Duodenal mucosa (tissue), 2 donors: Measurements from ENCODE around the gene ALG8.
"Not testable (repeated sequence)": the region's sequence is repeated elsewhere in the genome, so short reads cannot be mapped to it uniquely, and the experiment has no call there.

Source experiments
- H3K27ac ChIP-seq: one replicate; pipeline ENCODE4 v1.7.0; 2013; ENCODE audit warnings: low read depth, low read length
- H3K27me3 ChIP-seq, 2 donors: one replicate each; pipeline ENCODE4 v1.7.0; 2013; ENCODE audit warnings: low read length in 2 of 2, control low read depth in 1 of 2; ENCODE audit not compliant: insufficient read depth in 2 of 2, control insufficient read depth in 1 of 2
- H3K36me3 ChIP-seq, 2 donors: one replicate each; pipeline ENCODE4 v1.7.0; 2013; ENCODE audit warnings: low read length in 2 of 2, control low read depth in 1 of 2; ENCODE audit not compliant: insufficient read depth in 2 of 2, control insufficient read depth in 1 of 2
- H3K4me1 ChIP-seq, 2 donors: one replicate each; pipeline ENCODE4 v1.7.0; 2013; ENCODE audit warnings: low read length in 2 of 2, control low read depth in 1 of 2; ENCODE audit not compliant: insufficient read depth in 2 of 2, control insufficient read depth in 1 of 2
- H3K4me3 ChIP-seq, 2 donors: one replicate each; pipeline ENCODE4 v1.7.0; 2013; ENCODE audit warnings: low read length in 2 of 2, low read depth in 1 of 2
- H3K9ac ChIP-seq, 2 donors: one replicate each; pipeline ENCODE4 v1.7.0; 2013; ENCODE audit warnings: low read length in 2 of 2, low read depth in 1 of 2
- H3K9me3 ChIP-seq, 2 donors: one replicate each; pipeline ENCODE4 v1.7.0; 2013; ENCODE audit warnings: low read length in 2 of 2, control low read depth in 1 of 2; ENCODE audit not compliant: control insufficient read depth in 1 of 2

The ALG8 gene

GRCh38 chr11:78109081-78110015 is 30.1 kb downstream of the ALG8 start:
- Histone ChIP-seq H3K27me3 (no peaks in the 10 kb centered on the region), H3K9ac (no peak overlapping the region), H3K4me3 (no peak overlapping the region), H3K9me3 (no peaks in the 10 kb centered on the region), H3K4me1 (no peaks in the 10 kb centered on the region), H3K36me3 (peaks cover 22 to 24% of the 10 kb centered on the region in 2 donors), H3K27ac (no peak overlapping the region)

GRCh38 chr11:78100676-78101472 is 38.6 kb downstream of the ALG8 start:
- H3K27ac ChIP-seq, result no peak overlapping the region
- H3K9ac ChIP-seq, result no peak overlapping the region
- peaks cover 11 to 29% of the 10 kb centered on the region in 2 donors for H3K36me3 ChIP-seq
- no peaks in the 10 kb centered on the region for H3K4me1 ChIP-seq
- H3K27me3 ChIP-seq, result no peaks in the 10 kb centered on the region
- H3K4me3 ChIP-seq, result no peak overlapping the region
- no peaks in the 10 kb centered on the region for H3K9me3 ChIP-seq

GRCh38 chr11:78100261-78100660 is 39.2 kb downstream of the ALG8 start:
- Histone ChIP-seq H3K4me1 (no peaks in the 10 kb centered on the region), H3K9me3 (no peaks in the 10 kb centered on the region), H3K27ac (no peak overlapping the region), H3K27me3 (no peaks in the 10 kb centered on the region), H3K4me3 (no peak overlapping the region), H3K36me3 (peaks cover 11 to 29% of the 10 kb centered on the region in 2 donors), H3K9ac (no peak overlapping the region)

- Histone ChIP-seq H3K4me3 (no peak overlapping the region), H3K27me3 (no peaks in the 10 kb centered on the region), H3K27ac (no peak overlapping the region), H3K36me3 (peaks cover 11 to 29% of the 10 kb centered on the region in 2 donors), H3K9ac (no peak overlapping the region), H3K9me3 (no peaks in the 10 kb centered on the region), H3K4me1 (no peaks in the 10 kb centered on the region)
These were observed 39.8 kb downstream of the ALG8 start for GRCh38 chr11:78099666-78100065.

DNA sequence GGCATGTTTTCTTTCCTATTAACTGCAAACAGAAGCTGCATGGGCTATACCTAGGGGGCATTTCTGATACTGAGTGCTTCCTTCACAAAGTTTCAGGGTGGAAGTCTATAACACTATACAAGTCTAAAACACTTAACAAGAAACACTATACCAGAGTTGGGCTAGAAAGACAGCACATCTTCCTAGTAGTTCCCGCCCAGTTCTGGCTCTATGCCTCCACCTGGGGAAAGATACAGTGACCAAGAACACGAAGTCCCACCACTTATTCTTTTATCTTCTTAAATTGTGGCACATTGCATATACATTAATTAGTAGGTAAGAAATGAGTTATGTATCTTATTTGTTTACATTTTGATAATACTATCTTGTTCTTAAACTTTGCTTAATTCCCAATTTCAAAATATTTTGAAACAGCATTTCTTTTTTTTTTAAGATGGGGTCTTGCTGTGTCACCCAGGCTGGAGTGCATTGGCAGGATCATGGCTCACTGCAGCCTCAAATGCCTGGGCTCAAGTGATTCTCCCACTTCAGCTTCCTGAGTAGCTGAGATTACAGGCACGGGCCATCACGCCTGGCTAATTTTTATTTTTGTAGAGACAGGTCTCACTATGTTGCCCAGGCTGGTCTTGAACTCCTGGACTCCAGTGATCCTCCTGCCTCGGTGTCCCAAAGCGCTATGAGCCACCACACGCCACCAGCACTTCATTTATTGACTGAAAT is 41.6 kb downstream of the ALG8 start:
- Histone ChIP-seq H3K27me3 (no peaks in the 10 kb centered on the region), H3K9me3 (no peaks in the 10 kb centered on the region), H3K4me3 (no peak overlapping the region), H3K4me1 (no peaks in the 10 kb centered on the region), H3K9ac (no peak overlapping the region), H3K36me3 (peaks cover 11 to 29% of the 10 kb centered on the region in 2 donors), H3K27ac (no peak overlapping the region)

- Histone ChIP-seq H3K9me3 (no peaks in the 10 kb centered on the region), H3K9ac (no peak overlapping the region), H3K4me3 (no peak overlapping the region), H3K27me3 (no peaks in the 10 kb centered on the region), H3K27ac (no peak overlapping the region), H3K4me1 (peaks cover 3 to 5% of the 10 kb centered on the region in 2 donors), H3K36me3 (peaks cover 1 to 6% of the 10 kb centered on the region in 2 donors)
These were observed 45.2 kb downstream of the ALG8 start for GRCh38 chr11:78094250-78094649.

DNA sequence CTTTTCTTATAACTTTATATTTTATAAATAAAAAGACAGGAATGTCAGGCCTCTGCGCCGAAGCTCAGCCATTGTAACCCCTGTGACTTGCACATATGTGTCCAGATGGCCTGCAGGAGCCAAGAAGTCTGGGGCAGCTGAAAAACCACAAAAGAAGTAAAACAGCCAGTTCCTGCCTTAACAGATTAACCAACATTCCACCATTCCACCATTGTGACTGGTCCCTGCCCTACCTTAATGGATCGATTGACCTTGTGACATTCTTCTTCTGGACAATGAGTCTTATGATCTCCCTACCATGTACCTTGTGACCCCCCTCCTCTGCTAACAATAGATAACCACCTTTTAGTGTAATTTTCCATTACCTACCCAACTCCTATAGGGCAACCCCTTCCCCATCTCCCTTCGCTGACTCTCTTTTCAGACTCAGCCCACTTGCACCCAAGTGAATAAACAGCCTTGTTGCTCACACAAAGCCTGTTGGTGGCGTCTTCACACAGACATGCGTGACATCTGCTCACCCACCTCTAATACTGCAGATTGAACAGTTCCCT is 52.8 kb downstream of the ALG8 start:
- not testable (repeated sequence) for H3K9me3 ChIP-seq, H3K4me3 ChIP-seq, H3K9ac ChIP-seq, H3K27ac ChIP-seq, H3K27me3 ChIP-seq, H3K4me1 ChIP-seq, H3K36me3 ChIP-seq

DNA sequence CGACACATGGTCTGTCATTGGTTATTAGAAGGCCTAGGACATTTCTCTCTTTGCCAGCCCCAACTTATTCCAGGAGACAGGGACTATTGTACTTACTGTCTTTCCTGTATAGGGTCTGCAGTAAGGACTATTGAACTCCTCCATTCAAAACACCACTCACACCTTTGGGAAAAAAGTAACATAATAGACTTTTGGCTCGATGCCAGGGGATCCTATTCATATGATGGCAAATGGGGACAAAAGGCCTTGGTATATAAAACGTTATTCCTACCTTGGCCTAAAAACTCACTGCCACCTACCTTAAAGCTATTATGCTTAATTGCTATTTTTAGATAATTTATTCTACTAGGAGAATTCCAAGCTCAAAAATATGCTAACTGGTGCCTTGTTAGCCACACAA is 53.5 kb downstream of the ALG8 start:
- H3K4me1 ChIP-seq, result peaks cover 0 to 3% of the 10 kb centered on the region in 2 donors
- H3K4me3 ChIP-seq, result no peak overlapping the region
- no peak overlapping the region for H3K9ac ChIP-seq
- H3K27me3 ChIP-seq, result no peaks in the 10 kb centered on the region
- no peaks in the 10 kb centered on the region for H3K36me3 ChIP-seq
- no peaks in the 10 kb centered on the region for H3K9me3 ChIP-seq
- no peak overlapping the region for H3K27ac ChIP-seq

GRCh38 chr11:78084506-78084905 is 54.9 kb downstream of the ALG8 start:
- not testable (repeated sequence) for H3K27ac ChIP-seq, H3K27me3 ChIP-seq, H3K4me1 ChIP-seq

More at GRCh38 chr11:78084506-78084905, 54.9 kb downstream of the ALG8 start:
- not testable (repeated sequence) for H3K36me3 ChIP-seq, H3K4me3 ChIP-seq, H3K9me3 ChIP-seq, H3K9ac ChIP-seq
